ENCODE data around the gene GADD45A.
A peak's percentile ranks its signal among the peaks of the same experiment; 100 is the strongest.

GADD45A gene

GRCh38 chr1:67666636-67667035 is 18.4 kb upstream of the GADD45A start:
- DNase-seq (ENCODE audit: low read depth in 3 of 3, low spot score in 1 of 3): no peak

GRCh38 chr1:67668660-67669059 is 16.3 kb upstream of the GADD45A start:
- no peak for DNase-seq (ENCODE audit: low read depth in 3 of 3, low spot score in 1 of 3)

DNA sequence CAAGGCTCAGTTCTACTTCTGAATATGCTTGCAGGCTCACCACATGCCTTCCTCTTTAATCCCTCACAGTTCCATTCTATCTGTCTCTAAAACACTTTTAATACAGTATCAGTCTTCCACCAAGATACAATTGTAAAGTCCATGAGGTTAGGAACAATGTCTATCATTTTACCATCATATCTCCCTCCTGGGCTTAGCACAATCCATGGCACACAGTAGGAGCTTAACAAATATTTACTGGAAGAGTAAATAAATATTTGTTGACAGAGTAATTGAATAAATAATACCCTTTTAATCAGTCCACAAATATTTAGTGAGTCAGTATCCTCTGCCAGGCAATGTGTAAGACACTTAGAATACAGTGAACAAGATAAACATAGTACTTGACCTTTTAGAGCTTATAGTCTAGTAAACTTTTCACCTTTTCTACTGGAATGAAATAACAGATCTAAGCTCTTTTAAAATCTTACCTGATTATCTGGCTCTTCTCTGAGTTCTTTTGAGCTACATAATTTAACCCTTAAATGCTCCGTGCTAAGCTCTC is 12.7 kb upstream of the GADD45A start:
- no peak for DNase-seq (ENCODE audit: low read depth in 3 of 3, low spot score in 1 of 3)

GRCh38 chr1:67673468-67674201 is 11.4 kb upstream of the GADD45A start:
- DNase-seq (ENCODE audit: low read depth in 3 of 3, low spot score in 1 of 3): no peak

DNA sequence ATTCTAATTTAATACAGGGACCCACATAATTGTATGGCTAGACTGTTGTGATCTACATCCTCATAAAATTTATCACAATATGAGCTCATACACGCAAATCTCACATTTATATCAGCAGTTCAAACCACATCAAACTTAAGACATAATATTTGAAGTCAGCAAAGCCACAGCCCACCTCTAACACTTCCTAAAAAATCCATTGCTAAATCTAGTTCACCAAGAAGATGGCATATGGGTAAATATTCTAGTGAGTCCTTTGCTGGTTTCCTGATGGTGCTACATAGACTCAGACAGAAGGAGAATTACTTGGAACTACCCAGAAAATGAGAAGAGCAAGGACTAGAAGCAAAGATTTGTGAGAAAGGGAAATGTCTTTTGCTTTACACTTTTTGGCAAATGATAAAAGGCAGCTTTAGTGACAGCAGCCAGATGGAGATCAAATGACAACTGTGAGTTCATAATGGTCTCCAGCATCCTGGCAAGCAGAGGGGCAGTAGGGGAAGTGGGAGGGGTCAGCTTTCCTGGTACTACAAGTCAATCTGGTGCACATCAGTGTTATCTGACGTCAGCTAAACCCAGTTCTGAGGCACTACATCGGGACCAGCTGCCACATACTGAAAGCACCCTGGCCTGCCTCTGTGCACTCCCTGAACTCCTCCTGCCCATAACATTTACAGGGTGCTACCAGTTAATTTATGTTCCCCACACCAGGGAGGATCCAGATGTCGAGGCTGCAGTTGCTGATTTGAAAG is 10.6 kb upstream of the GADD45A start:
- DNase-seq (ENCODE audit: low read depth in 3 of 3, low spot score in 1 of 3): peak in 1 of 3 donors; percentile 0

DNA sequence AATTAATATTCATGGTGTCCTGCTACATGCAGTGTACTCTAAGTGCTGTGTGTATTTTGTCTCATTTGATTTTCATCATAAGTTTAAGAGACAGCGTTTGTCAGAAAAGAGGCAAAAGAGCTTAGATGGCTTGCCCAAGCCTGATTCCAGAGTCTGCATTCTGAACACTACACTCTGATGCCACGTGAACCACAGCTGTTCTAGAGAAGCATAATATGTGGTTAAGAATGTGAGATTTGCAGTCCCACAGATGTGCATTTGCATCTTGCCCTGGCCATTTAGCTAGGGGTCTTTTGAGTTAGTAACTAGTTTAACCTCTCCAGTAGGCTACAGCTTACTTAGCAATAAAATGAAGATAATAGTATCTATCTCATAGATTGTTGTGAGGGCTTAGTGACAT is 9.2 kb upstream of the GADD45A start:
- DNase-seq (ENCODE audit: low read depth in 3 of 3, low spot score in 1 of 3): no peak

- DNase-seq (ENCODE audit: low read depth in 3 of 3, low spot score in 1 of 3): no peak
Measured at GRCh38 chr1:67676287-67676686, 8.7 kb upstream of the GADD45A start.

DNA sequence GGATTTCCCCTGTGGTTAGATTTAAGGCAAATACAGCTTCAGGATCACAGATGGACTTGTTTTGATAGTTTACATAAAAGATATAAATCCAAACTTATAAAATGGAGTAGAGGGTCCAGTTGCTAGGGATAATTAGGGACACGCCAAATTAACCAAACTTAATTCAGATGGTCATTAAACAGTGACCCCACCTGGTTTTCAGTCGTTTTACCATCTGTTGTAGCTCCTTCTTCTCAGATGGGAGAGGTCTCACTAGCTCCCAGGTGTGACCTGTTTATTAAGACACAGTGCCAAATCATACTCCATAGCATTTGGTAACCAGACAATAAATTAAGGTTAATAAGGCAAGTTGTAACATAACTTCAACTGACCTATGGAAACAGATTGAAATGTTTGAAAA is 8.1 kb upstream of the GADD45A start:
- no peak for DNase-seq (ENCODE audit: low read depth in 3 of 3, low spot score in 1 of 3)

- DNase-seq (ENCODE audit: low read depth in 3 of 3, low spot score in 1 of 3): no peak
Measured at GRCh38 chr1:67677408-67677807, 7.6 kb upstream of the GADD45A start.

- no peak for DNase-seq (ENCODE audit: low read depth in 3 of 3, low spot score in 1 of 3)
Measured at GRCh38 chr1:67677930-67678329, 7.1 kb upstream of the GADD45A start.

- no peak for DNase-seq (ENCODE audit: low read depth in 3 of 3, low spot score in 1 of 3)
Measured at GRCh38 chr1:67679691-67680090, 5.3 kb upstream of the GADD45A start.

- no peak for DNase-seq (ENCODE audit: low read depth in 3 of 3, low spot score in 1 of 3)
Measured at GRCh38 chr1:67680486-67680885, 4.5 kb upstream of the GADD45A start.

- no peak for DNase-seq (ENCODE audit: low read depth in 3 of 3, low spot score in 1 of 3)
Measured at GRCh38 chr1:67682659-67683197, 2.3 kb upstream of the GADD45A start.

DNA sequence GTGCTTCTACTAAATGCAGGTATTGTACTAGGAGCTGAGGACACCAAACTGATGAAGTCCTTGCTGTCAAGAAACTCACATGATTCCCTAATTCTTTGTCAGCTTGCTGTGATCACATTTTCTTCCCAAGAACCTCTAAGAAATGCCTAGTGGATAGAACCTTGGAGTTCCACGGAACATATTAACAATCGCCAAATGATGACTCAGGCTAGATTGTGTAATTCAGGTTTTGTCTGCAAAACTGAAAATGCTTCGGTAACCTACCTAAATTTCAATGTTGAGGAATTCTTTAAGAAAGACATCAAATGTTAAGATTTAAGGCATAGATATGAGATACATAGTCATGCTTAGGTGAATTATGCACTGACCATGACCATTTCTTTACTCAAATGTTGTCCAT is 1.7 kb upstream of the GADD45A start:
- DNase-seq (ENCODE audit: low read depth in 3 of 3, low spot score in 1 of 3): no peak

GRCh38 chr1:67683766-67684525 is 1.1 kb upstream of the GADD45A start:
- DNase-seq (ENCODE audit: low read depth in 3 of 3, low spot score in 1 of 3): peak in 1 of 3 donors; percentile 23

DNA sequence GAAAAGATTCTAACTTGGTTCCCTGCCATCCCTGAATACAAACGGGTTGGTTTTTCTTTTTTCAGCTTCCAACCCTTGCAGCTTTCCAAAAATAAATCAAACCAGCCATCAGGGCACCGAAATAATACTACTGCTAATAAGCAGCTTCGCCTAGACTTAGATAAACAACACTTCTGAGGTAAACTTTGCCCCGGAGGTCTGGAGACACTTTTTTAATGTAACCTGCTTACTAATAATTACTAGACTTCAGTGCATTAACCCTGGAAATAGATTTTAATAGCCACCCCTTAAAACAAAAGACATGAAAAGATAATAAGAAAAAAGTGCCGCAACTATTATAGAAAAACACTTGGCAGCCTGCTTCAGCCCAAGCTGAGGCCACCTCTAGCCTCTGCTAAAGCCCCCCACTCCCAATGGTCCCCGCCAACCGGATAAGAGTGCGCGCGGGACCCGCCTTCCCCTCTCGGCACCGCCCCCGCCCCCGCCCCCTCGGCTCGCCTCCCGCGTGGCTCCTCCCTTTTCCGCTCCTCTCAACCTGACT is 405 bp upstream of the GADD45A start:
- DNase-seq (ENCODE audit: low read depth in 3 of 3, low spot score in 1 of 3): no peak

DNA sequence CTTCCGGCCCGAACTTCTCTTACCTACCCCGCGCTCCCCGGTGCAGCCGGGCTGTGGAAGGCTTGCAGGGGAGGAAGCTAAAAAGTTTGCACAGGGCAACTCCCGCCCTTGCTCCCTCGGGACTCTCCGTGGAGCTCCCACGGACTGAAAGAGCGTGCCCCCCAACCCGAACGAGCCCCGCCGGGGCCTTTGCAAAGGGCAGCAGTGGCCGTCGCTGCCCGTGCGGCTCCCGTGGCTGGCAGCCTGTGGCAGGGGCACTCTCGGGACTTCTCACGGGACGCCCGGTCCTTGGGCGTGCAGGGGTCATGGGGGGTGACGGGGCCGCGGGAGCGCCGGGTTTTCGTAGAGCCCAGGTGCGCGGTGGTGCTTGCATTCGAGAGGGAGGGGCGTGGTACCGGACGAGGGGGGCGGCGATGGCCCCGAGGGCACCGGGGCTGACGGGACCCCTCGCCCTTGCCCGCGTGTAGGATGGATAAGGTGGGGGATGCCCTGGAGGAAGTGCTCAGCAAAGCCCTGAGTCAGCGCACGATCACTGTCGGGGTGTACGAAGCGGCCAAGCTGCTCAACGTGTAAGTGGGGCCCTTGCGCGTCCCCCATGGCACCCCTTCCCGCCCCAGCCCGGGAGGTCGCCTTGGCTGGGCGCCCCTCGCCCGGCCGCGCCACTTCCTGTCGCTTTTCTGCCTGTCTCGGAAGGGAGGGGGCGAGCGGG is 711 bp downstream of the GADD45A start:
- DNase-seq (ENCODE audit: low read depth in 3 of 3, low spot score in 1 of 3): peak in 2 of 3 donors; percentile 22 to 52

GRCh38 chr1:67686267-67687197 is 1.5 kb downstream of the GADD45A start:
- DNase-seq (ENCODE audit: low read depth in 3 of 3, low spot score in 1 of 3): peak in 2 of 3 donors; percentile 9 to 25

- no peak for DNase-seq (ENCODE audit: low read depth in 3 of 3, low spot score in 1 of 3)
Measured at GRCh38 chr1:67687198-67687545, 2.2 kb downstream of the GADD45A start.

All from stimulated activated CD4-positive, alpha-beta T cell treated with anti-CD3 and anti-CD28 coated beads, TNF-alpha, amount 100 ng/mL, for 1 hour (primary cell).